Naive thymus-derived CD8-positive, alpha-beta T cell (primary cell): ENCODE data around the gene CTSH. TPM values are rescaled to one million over a fixed set of nuclear protein-coding genes. Genes with fewer than 3 reads are reported as not detected.

Experiments
- ATAC-seq, 2 donors: fragments of 150-1000 bp; cut with Tn5 transposase in 1 of 2; sonication (Bioruptor Pico), chemical (Tn5 transposase) in 1 of 2; 1 replicate in 1 of 2; 2 replicates in 1 of 2; pipeline ENCODE4 v1.10.0; 2021; ENCODE audit warnings: mild to moderate bottlenecking in 2 of 2, moderate library complexity in 2 of 2
- POLR2A ChIA-PET: fragments of 350-600 bp; sonication (Branson Sonifier 250); formaldehyde crosslinking; loops from one replicate; lab custom pipeline; 2021; ENCODE audit warnings: antibody characterized with exemption; lab: Charles Lee
- DNase-seq, 10 donors: peaks; one replicate each; pipeline versions ENCODE4 v3.0.0 to v3.0.0-alpha.2; 2020 to 2022
- H3K27ac Mint-ChIP-seq, 10 donors: one replicate each; pipeline ENCODE4 v1.8.0; 2020 to 2022; ENCODE audit warnings: mild to moderate bottlenecking in 10 of 10, mixed read lengths in 10 of 10, moderate library complexity in 4 of 10, inconsistent platforms in 1 of 10
- H3K27me3 Mint-ChIP-seq, 5 donors: one replicate each; pipeline ENCODE4 v1.8.0; 2021 to 2022; ENCODE audit warnings: mixed read lengths in 5 of 5
- H3K36me3 Mint-ChIP-seq, 3 donors: one replicate each; pipeline ENCODE4 v1.8.0; 2020 to 2022; ENCODE audit warnings: mixed read lengths in 3 of 3, mild to moderate bottlenecking in 2 of 3, inconsistent platforms in 1 of 3
- H3K4me1 Mint-ChIP-seq, 4 donors: one replicate each; pipeline ENCODE4 v1.8.0; 2021 to 2022; ENCODE audit warnings: mixed read lengths in 4 of 4
- H3K4me3 Mint-ChIP-seq, 10 donors: one replicate each; pipeline ENCODE4 v1.8.0; 2020 to 2022; ENCODE audit warnings: mild to moderate bottlenecking in 10 of 10, mixed read lengths in 10 of 10, moderate library complexity in 6 of 10, inconsistent platforms in 1 of 10
- H3K9me3 Mint-ChIP-seq, 9 donors: one replicate each; pipeline ENCODE4 v1.8.0; 2020 to 2022; ENCODE audit warnings: mixed read lengths in 9 of 9, mild to moderate bottlenecking in 3 of 9, inconsistent platforms in 1 of 9, moderate library complexity in 1 of 9
- polyA plus RNA-seq, 3 donors: library from polyadenylated mRNA; unstranded; fragments of 300-500 nt; fragmentation: Illumina TruSeq; gene quantifications; one replicate each; pipeline ENCODE4 v1.2.3, GENCODE V29; 2021
- total RNA-seq, 8 experiments: library from RNA in 2 of 8; stranded (reverse) in 2 of 8; gene quantifications; one replicate each; pipeline ENCODE4 v1.2.3 and lab custom pipeline; 2021 to 2026

CTSH gene
- total RNA-seq (1 to 10 TPM; 6.5 to 7.9 TPM), polyA plus RNA-seq (1 to 10 TPM; 3.6 to 5.8 (median 4.7) TPM), total RNA-seq (lab: John Stamatoyannopoulos, UW) (0.13 to 5.4 (median 0.95) reads per million in 6 experiments)

GRCh38 chr15:78944669-78945407, at the start of gene CTSH:
Gene CTSH, minus strand, starts transcription at chr15:78945046. Its CDS starts 65 bp downstream, at chr15:78944981.
- ATAC-seq = peak; percentile 84 to 91
- Mint-ChIP-seq H3K27me3 (peaks cover 0 to 9% (median 0%) of the 10 kb centered on the region in 5 donors), H3K4me1 (peaks cover 0 to 24% (median 5%) of the 10 kb centered on the region in 4 donors), H3K27ac (peak within 1 kb of the TSS in 3 of 10 donors; percentile 43 to 70 (median 48)), H3K9me3 (no peaks in the 10 kb centered on the region), H3K4me3 (peak within 1 kb of the TSS; percentile 58 to 81 (median 75)), H3K36me3 (no peaks in the 10 kb centered on the region)
- peak; percentile 36 to 81 (median 63) for DNase-seq
- POLR2A ChIA-PET = no interaction called here

GRCh38 chr15:78993931-78994530, 49.2 kb upstream of the CTSH start:
- Mint-ChIP-seq H3K4me3 (no peak overlapping the region), H3K27me3 (peaks cover 0 to 3% (median 1%) of the 10 kb centered on the region in 5 donors), H3K9me3 (no peaks in the 10 kb centered on the region), H3K36me3 (no peaks in the 10 kb centered on the region), H3K4me1 (no peaks in the 10 kb centered on the region), H3K27ac (no peak overlapping the region)
- ATAC-seq (no peak), DNase-seq (peak in 1 of 10 donors; percentile 45)
- POLR2A ChIA-PET = no interaction called here

GRCh38 chr15:78993257-78993930, 48.5 kb upstream of the CTSH start:
- Mint-ChIP-seq H3K27ac (no peak overlapping the region), H3K27me3 (peaks cover 0 to 3% (median 1%) of the 10 kb centered on the region in 5 donors), H3K36me3 (no peaks in the 10 kb centered on the region), H3K4me1 (peaks cover 0 to 2% (median 0%) of the 10 kb centered on the region in 4 donors), H3K4me3 (no peak overlapping the region), H3K9me3 (no peaks in the 10 kb centered on the region)
- no peak for ATAC-seq
- peak in 1 of 10 donors; percentile 16 for DNase-seq
- POLR2A ChIA-PET = no interaction called here

- Mint-ChIP-seq H3K4me1 (peaks cover 0 to 4% (median 0%) of the 10 kb centered on the region in 4 donors), H3K9me3 (no peaks in the 10 kb centered on the region), H3K4me3 (no peak overlapping the region), H3K27me3 (peaks cover 0 to 3% (median 1%) of the 10 kb centered on the region in 5 donors), H3K27ac (no peak overlapping the region), H3K36me3 (no peaks in the 10 kb centered on the region)
- POLR2A ChIA-PET = no interaction called here
- DNase-seq (peak in 1 of 10 donors; percentile 52), ATAC-seq (no peak)
These were observed 47.8 kb upstream of the CTSH start for GRCh38 chr15:78992416-78993256.

- Mint-ChIP-seq H3K9me3 (no peaks in the 10 kb centered on the region), H3K4me1 (peaks cover 0 to 4% (median 0%) of the 10 kb centered on the region in 4 donors), H3K36me3 (no peaks in the 10 kb centered on the region), H3K27ac (no peak overlapping the region), H3K4me3 (no peak overlapping the region), H3K27me3 (peaks cover 0 to 3% (median 1%) of the 10 kb centered on the region in 5 donors)
- ATAC-seq (no peak), DNase-seq (peak in 1 of 10 donors; percentile 44)
- POLR2A ChIA-PET = no interaction called here
These were observed 47.0 kb upstream of the CTSH start for GRCh38 chr15:78991879-78992278.

GRCh38 chr15:78991476-78991875, 46.6 kb upstream of the CTSH start:
- DNase-seq (no peak), ATAC-seq (no peak)
- no peak overlapping the region for H3K4me3 Mint-ChIP-seq
- H3K36me3 Mint-ChIP-seq = no peaks in the 10 kb centered on the region
- H3K4me1 Mint-ChIP-seq = peaks cover 0 to 4% (median 0%) of the 10 kb centered on the region in 4 donors
- no peak overlapping the region for H3K27ac Mint-ChIP-seq
- H3K27me3 Mint-ChIP-seq = peaks cover 0 to 3% (median 1%) of the 10 kb centered on the region in 5 donors
- H3K9me3 Mint-ChIP-seq = no peaks in the 10 kb centered on the region
- POLR2A ChIA-PET = no interaction called here

- Mint-ChIP-seq H3K36me3 (no peaks in the 10 kb centered on the region), H3K9me3 (no peaks in the 10 kb centered on the region), H3K4me1 (peaks cover 0 to 4% (median 0%) of the 10 kb centered on the region in 4 donors), H3K27me3 (peaks cover 0 to 3% (median 0%) of the 10 kb centered on the region in 5 donors), H3K27ac (no peak overlapping the region), H3K4me3 (no peak overlapping the region)
- ATAC-seq (no peak), DNase-seq (no peak)
- POLR2A ChIA-PET = no interaction called here
These were observed 45.4 kb upstream of the CTSH start for GRCh38 chr15:78990278-78990677.

- Mint-ChIP-seq H3K27me3 (peaks cover 0 to 3% (median 0%) of the 10 kb centered on the region in 5 donors), H3K4me1 (peaks cover 0 to 4% (median 0%) of the 10 kb centered on the region in 4 donors), H3K36me3 (no peaks in the 10 kb centered on the region), H3K4me3 (no peak overlapping the region), H3K27ac (no peak overlapping the region), H3K9me3 (no peaks in the 10 kb centered on the region)
- POLR2A ChIA-PET = no interaction called here
- ATAC-seq = no peak
- no peak for DNase-seq
These were observed 44.9 kb upstream of the CTSH start for GRCh38 chr15:78989701-78990240.

GRCh38 chr15:78988361-78988911, 43.6 kb upstream of the CTSH start:
- no peaks in the 10 kb centered on the region for H3K36me3 Mint-ChIP-seq
- H3K4me3 Mint-ChIP-seq = no peak overlapping the region
- peak overlapping the region in 1 of 10 donors; percentile 27 for H3K27ac Mint-ChIP-seq
- ATAC-seq = no peak
- H3K9me3 Mint-ChIP-seq = no peaks in the 10 kb centered on the region
- H3K27me3 Mint-ChIP-seq = peaks cover 0 to 9% (median 1%) of the 10 kb centered on the region in 5 donors
- POLR2A ChIA-PET = no interaction called here
- no peak for DNase-seq
- H3K4me1 Mint-ChIP-seq = peaks cover 0 to 4% (median 0%) of the 10 kb centered on the region in 4 donors

- no peak overlapping the region for H3K4me3 Mint-ChIP-seq
- ATAC-seq (no peak), DNase-seq (no peak)
- POLR2A ChIA-PET = no interaction called here
- H3K4me1 Mint-ChIP-seq = peaks cover 0 to 4% (median 0%) of the 10 kb centered on the region in 4 donors
- no peaks in the 10 kb centered on the region for H3K9me3 Mint-ChIP-seq
- H3K27ac Mint-ChIP-seq = no peak overlapping the region
- H3K36me3 Mint-ChIP-seq = no peaks in the 10 kb centered on the region
- peaks cover 0 to 11% (median 3%) of the 10 kb centered on the region in 5 donors for H3K27me3 Mint-ChIP-seq
These were observed 42.9 kb upstream of the CTSH start for GRCh38 chr15:78987556-78988360.

GRCh38 chr15:78985859-78986475, 41.1 kb upstream of the CTSH start:
- no peaks in the 10 kb centered on the region for H3K36me3 Mint-ChIP-seq
- ATAC-seq (no peak), DNase-seq (no peak)
- peaks cover 0 to 11% (median 3%) of the 10 kb centered on the region in 5 donors for H3K27me3 Mint-ChIP-seq
- no peak overlapping the region for H3K27ac Mint-ChIP-seq
- H3K4me3 Mint-ChIP-seq = no peak overlapping the region
- POLR2A ChIA-PET = interaction anchor here (0.7 kb wide), 1 partner anchor 18 kb away, joined by 4 read pairs; no protein-coding TSS in a partner anchor
- no peaks in the 10 kb centered on the region for H3K9me3 Mint-ChIP-seq
- peaks cover 0 to 4% (median 0%) of the 10 kb centered on the region in 4 donors for H3K4me1 Mint-ChIP-seq
